Epithelial cell of alveolus of lung (primary cell): ENCODE measurements around the gene SPDYE1. TPM values are rescaled to one million over a fixed set of nuclear protein-coding genes. Genes with fewer than 3 reads are reported as not detected.

Source experiments
- total RNA-seq: library from RNA; depleted of rRNA; stranded (reverse); fragments of >200 nt; gene quantifications from 2 replicates; pipeline ENCODE4 v1.2.1, GENCODE V29; 2015

The SPDYE1 gene, protein sequence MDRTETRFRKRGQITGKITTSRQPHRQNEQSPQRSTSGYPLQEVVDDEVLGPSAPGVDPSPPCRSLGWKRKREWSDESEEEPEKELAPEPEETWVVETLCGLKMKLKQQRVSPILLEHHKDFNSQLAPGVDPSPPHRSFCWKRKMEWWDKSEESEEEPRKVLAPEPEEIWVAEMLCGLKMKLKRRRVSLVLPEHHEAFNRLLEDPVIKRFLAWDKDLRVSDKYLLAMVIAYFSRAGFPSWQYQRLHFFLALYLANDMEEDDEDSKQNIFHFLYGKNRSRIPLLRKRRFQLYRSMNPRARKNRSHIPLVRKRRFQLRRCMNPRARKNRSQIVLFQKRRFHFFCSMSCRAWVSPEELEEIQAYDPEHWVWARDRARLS
- not detected in 2 replicates for total RNA-seq

DNA sequence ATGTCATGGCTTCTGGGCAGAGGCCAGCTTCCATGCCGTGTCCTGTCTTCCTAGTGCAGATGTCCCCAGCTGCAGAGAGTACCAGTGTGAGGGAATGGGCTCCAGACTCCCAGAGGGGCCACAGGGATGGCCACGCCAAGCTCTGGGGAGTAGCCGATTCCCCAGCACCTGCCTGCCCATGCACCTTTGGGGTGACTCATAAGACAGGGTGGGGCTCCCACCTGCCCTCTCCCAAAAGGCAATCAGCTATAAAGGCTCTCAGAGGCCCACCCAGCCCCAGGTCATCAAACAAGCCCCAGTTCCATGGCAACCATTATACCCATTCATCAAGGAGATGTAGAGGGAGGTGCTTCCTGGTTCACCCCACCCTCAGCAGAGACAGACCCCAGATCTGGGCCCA is at the start of gene SPDYE1:
Gene SPDYE1 (plus strand): TSS at position 366 of the 400 bp plus-strand sequence. CDS start 2,053 bp downstream, outside the sequence.

DNA sequence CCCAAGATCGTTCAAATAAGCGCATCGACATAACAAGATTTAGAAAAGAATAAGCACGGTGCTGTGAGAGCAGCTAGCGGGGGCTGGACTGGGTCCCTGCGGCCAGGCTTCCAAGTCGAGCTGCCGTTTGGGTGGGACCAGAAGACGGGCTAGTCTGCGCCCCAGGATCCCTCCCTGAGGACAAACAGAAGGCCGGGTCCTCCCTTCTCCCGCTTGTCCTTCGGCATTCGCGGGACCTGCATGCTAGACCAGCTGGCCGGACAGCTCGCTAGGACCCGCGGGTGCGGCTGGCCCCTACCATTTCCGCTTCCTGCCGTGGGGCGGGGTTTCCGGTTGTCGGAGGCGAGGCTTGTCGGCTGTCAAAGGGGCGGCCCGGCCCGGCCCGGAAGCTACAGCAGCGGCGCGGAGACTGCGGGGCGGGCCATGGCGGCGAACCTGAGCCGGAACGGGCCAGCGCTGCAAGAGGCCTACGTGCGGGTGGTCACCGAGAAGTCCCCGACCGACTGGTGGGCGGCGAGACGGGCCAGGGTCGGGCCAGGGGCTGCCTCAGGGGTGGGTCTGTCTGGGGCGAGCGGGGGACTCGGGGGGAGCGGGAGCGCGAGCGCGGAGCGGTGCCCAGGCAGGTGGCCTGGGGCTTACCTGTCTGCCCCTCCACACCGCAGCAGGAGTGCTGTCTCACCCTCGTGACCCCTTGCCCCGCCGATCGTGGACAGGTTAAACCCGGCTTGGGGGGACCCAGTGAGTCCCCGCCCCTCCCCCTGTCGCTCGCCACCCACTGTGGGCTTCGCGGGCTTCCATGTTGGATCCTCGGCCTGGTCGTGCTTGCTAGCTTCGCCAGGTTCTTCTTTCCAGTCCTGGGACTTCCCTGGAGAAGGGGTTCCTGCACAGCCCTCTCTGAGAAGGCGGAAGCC is 46.9 kb downstream of the SPDYE1 start, which contains the start of gene DBNL:
Gene DBNL (plus strand): TSS at position 388 of the 911 bp plus-strand sequence. CDS start 36 bp downstream, at position 424.

Other genes with a start within 250 kb of the SPDYE1 start
- gene BLVRA, start 239.2 kb upstream of the SPDYE1 start, total RNA-seq, result 42.6 and 59.5 TPM in 2 replicates
- 165 TPM in 2 replicates for gene MRPS24, start 128.4 kb upstream of the SPDYE1 start, total RNA-seq
- gene URGCP, start 91.3 kb upstream of the SPDYE1 start, total RNA-seq, result 18.3 and 19.3 TPM in 2 replicates
- gene UBE2D4, start 71.5 kb upstream of the SPDYE1 start, total RNA-seq, result 10.0 and 10.3 TPM in 2 replicates
- 83.4 and 180 TPM in 2 replicates for gene DBNL, start 46.8 kb downstream of the SPDYE1 start, total RNA-seq
- gene PGAM2, start 67.7 kb downstream of the SPDYE1 start, total RNA-seq, result 1.3 TPM in 1 of 2 replicates, not detected in the other
- gene POLM, start 84.6 kb downstream of the SPDYE1 start, total RNA-seq, result 12.3 and 49.3 TPM in 2 replicates
- gene AEBP1, start 106.4 kb downstream of the SPDYE1 start, total RNA-seq, result 49.3 and 84.2 TPM in 2 replicates
- 44.3 and 95.9 TPM in 2 replicates for gene POLD2, start 125.7 kb downstream of the SPDYE1 start, total RNA-seq
- not detected in 2 replicates for gene MYL7, start 143.4 kb downstream of the SPDYE1 start, total RNA-seq
- gene GCK, start 191.5 kb downstream of the SPDYE1 start, total RNA-seq, result 0.56 and 1.2 TPM in 2 replicates
- 69.1 and 114 TPM in 2 replicates for gene YKT6, start 203.1 kb downstream of the SPDYE1 start, total RNA-seq